Osteocyte (in vitro differentiated cells): Measurements from ENCODE around the gene MCRS1. TPM values are rescaled to one million over a fixed set of nuclear protein-coding genes. Genes with fewer than 3 reads are reported as not detected.

Source experiments
- DNase-seq: peaks from one replicate; pipeline ENCODE4 v3.0.0; 2021; ENCODE audit warnings: mixed read lengths; ENCODE audit not compliant: unreplicated experiment; ENCODE audit errors: extremely low spot score
- H3K27ac Mint-ChIP-seq: one replicate; pipeline ENCODE4 v1.8.0; 2021; ENCODE audit warnings: mild to moderate bottlenecking, mixed read lengths; ENCODE audit not compliant: unreplicated experiment
- H3K27me3 Mint-ChIP-seq: one replicate; pipeline ENCODE4 v1.8.0; 2021; ENCODE audit warnings: mixed read lengths; ENCODE audit not compliant: unreplicated experiment
- H3K36me3 Mint-ChIP-seq: one replicate; pipeline ENCODE4 v1.8.0; 2021; ENCODE audit warnings: mixed read lengths; ENCODE audit not compliant: unreplicated experiment
- H3K4me1 Mint-ChIP-seq: one replicate; pipeline ENCODE4 v1.8.0; 2021; ENCODE audit warnings: mixed read lengths; ENCODE audit not compliant: unreplicated experiment
- H3K4me3 Mint-ChIP-seq: one replicate; pipeline ENCODE4 v1.8.0; 2021; ENCODE audit warnings: mild to moderate bottlenecking, moderate library complexity, mixed read lengths; ENCODE audit not compliant: unreplicated experiment
- H3K9me3 Mint-ChIP-seq: one replicate; pipeline ENCODE4 v1.8.0; 2021; ENCODE audit warnings: mixed read lengths; ENCODE audit not compliant: unreplicated experiment
- CTCF ChIP-seq: fragments of 200-600 bp; sonication (generic); IDR thresholded peaks from 2 replicates; pipeline ENCODE4 v1.5.0; 2021; ENCODE audit warnings: antibody characterized with exemption, mild to moderate bottlenecking, moderate library complexity
- total RNA-seq: library from RNA; stranded (reverse); gene quantifications from 2 replicates; pipeline ENCODE4 v1.2.1, GENCODE V29; 2021

Gene MCRS1
- total RNA-seq, 1 donor from 2014 or later = 69.3 TPM

- no peak overlapping the region for H3K27ac Mint-ChIP-seq
- no peaks in the 10 kb centered on the region for H3K9me3 Mint-ChIP-seq
- H3K4me1 Mint-ChIP-seq = peaks cover 2% of the 10 kb centered on the region
- no peak for TF ChIP-seq CTCF
- no peak overlapping the region for H3K4me3 Mint-ChIP-seq
- H3K27me3 Mint-ChIP-seq = peaks cover 9% of the 10 kb centered on the region
- DNase-seq = no peak
- H3K36me3 Mint-ChIP-seq = peaks cover 7% of the 10 kb centered on the region
These were observed 15.9 kb downstream of the MCRS1 start for GRCh38 chr12:49552014-49552413.

- no peak for TF ChIP-seq CTCF
- Mint-ChIP-seq H3K27me3 (peaks cover 14% of the 10 kb centered on the region), H3K4me1 (no peaks in the 10 kb centered on the region), H3K36me3 (no peaks in the 10 kb centered on the region), H3K9me3 (no peaks in the 10 kb centered on the region), H3K27ac (no peak overlapping the region), H3K4me3 (no peak overlapping the region)
- no peak for DNase-seq
These were observed 17.2 kb downstream of the MCRS1 start for GRCh38 chr12:49550693-49551252.

GRCh38 chr12:49549735-49550692 lies 17.9 kb downstream of the MCRS1 start:
- no peak overlapping the region for H3K4me3 Mint-ChIP-seq

GRCh38 chr12:49548822-49549648 lies 18.9 kb downstream of the MCRS1 start:
- H3K9me3 Mint-ChIP-seq = no peaks in the 10 kb centered on the region
- no peak overlapping the region for H3K4me3 Mint-ChIP-seq
- H3K4me1 Mint-ChIP-seq = no peaks in the 10 kb centered on the region
- no peak for TF ChIP-seq CTCF
- no peak overlapping the region for H3K27ac Mint-ChIP-seq
- H3K36me3 Mint-ChIP-seq = no peaks in the 10 kb centered on the region
- peaks cover 21% of the 10 kb centered on the region for H3K27me3 Mint-ChIP-seq
- no peak for DNase-seq

More at GRCh38 chr12:49549735-49550692, 17.9 kb downstream of the MCRS1 start:
- Mint-ChIP-seq H3K36me3 (no peaks in the 10 kb centered on the region), H3K4me1 (no peaks in the 10 kb centered on the region), H3K27ac (no peak overlapping the region), H3K27me3 (peaks cover 16% of the 10 kb centered on the region), H3K9me3 (no peaks in the 10 kb centered on the region)
- TF ChIP-seq CTCF = no peak
- DNase-seq = no peak
